PC-9 (cell line): Measurements from ENCODE around the gene VPS13D. TPM values are rescaled to one million over a fixed set of nuclear protein-coding genes. Genes with fewer than 3 reads are reported as not detected.

Experiments
- BruUV-seq: library from RNA; stranded (reverse); fragments of 400-500 nt; replicated peaks from 2 replicates; lab custom pipeline; 2021; lab: Mats Ljungman, UMichigan
- CTCF ChIA-PET: fragments of 300-600 bp; sonication (Branson Sonifier 250); formaldehyde crosslinking; loops from one replicate; lab custom pipeline; 2022; ENCODE audit warnings: antibody characterized with exemption; lab: Charles Lee
- POLR2A ChIA-PET: fragments of 300-600 bp; sonication (Branson Sonifier 250); formaldehyde crosslinking; loops from one replicate; lab custom pipeline; 2022; ENCODE audit warnings: antibody characterized with exemption; ENCODE audit not compliant: unreplicated experiment; lab: Charles Lee
- DNase-seq, 2 experiments: peaks; one replicate each; pipeline versions ENCODE4 v3.0.0 to v3.0.0-alpha.2; 2015 to 2022; ENCODE audit warnings: mixed read lengths in 1 of 2
- H2AFZ ChIP-seq: fragments of 200-600 bp; sonication (generic); 2 replicates; pipeline ENCODE4 v1.8.1; 2017; ENCODE audit warnings: antibody characterized with exemption
- H3F3A ChIP-seq: fragments of 200-600 bp; sonication (generic); 2 replicates; pipeline ENCODE4 v1.8.1; 2017; ENCODE audit warnings: antibody characterized with exemption, mild to moderate bottlenecking, low read depth; ENCODE audit not compliant: insufficient read depth
- H3K27ac ChIP-seq: fragments of 200-600 bp; sonication (generic); 2 replicates; pipeline ENCODE4 v1.6.1; 2016; ENCODE audit warnings: mixed run types
- H3K27me3 ChIP-seq: fragments of 200-600 bp; sonication (generic); 2 replicates; pipeline ENCODE4 v1.6.1; 2016; ENCODE audit warnings: low read depth, mixed run types; ENCODE audit not compliant: insufficient read depth
- H3K36me3 ChIP-seq: fragments of 200-600 bp; sonication (generic); 2 replicates; pipeline ENCODE4 v1.6.1; 2016; ENCODE audit warnings: low read depth, mixed run types
- H3K4me1 ChIP-seq: fragments of 200-600 bp; sonication (generic); replicated peaks from 2 replicates; pipeline ENCODE4 v1.6.1; 2016; ENCODE audit warnings: mixed run types; ENCODE audit not compliant: insufficient read depth
- H3K4me2 ChIP-seq: fragments of 200-600 bp; sonication (generic); 2 replicates; pipeline ENCODE4 v1.6.1; 2017; ENCODE audit warnings: mixed run types
- H3K4me3 ChIP-seq: fragments of 200-600 bp; sonication (generic); 2 replicates; pipeline ENCODE4 v1.6.1; 2016; ENCODE audit warnings: mixed run types
- H3K79me2 ChIP-seq: fragments of 200-600 bp; sonication (generic); 2 replicates; pipeline ENCODE4 v1.6.1; 2017; ENCODE audit warnings: low read depth, mixed run types
- H3K9me2 ChIP-seq: fragments of 200-600 bp; sonication (generic); 2 replicates; pipeline ENCODE4 v1.8.1; 2017; ENCODE audit warnings: mild to moderate bottlenecking; ENCODE audit not compliant: insufficient read depth
- H3K9me3 ChIP-seq: fragments of 200-600 bp; sonication (generic); 2 replicates; pipeline ENCODE4 v1.8.1; 2016; ENCODE audit warnings: low read depth; ENCODE audit not compliant: insufficient read depth
- H4K20me1 ChIP-seq: fragments of 200-600 bp; sonication (generic); 2 replicates; pipeline ENCODE4 v1.8.1; 2017; ENCODE audit not compliant: insufficient read depth
- CTCF ChIP-seq: fragments of 200-600 bp; sonication (generic); conservative IDR thresholded peaks from 2 replicates; pipeline ENCODE4 v1.6.1; 2017; ENCODE audit warnings: mixed run types, antibody characterized with exemption, mild to moderate bottlenecking, moderate library complexity
- EZH2 ChIP-seq: fragments of 200-600 bp; sonication (generic); IDR thresholded peaks from 2 replicates; pipeline ENCODE4 v1.8.0; 2017; ENCODE audit warnings: antibody characterized with exemption, low read depth
- intact Hi-C: fragments of 100-400 bp; cut with micrococcal nuclease; formaldehyde crosslinking; loops from one replicate; pipeline ENCODE4 v1.10.0; 2022; ENCODE audit not compliant: unreplicated experiment
- total RNA-seq: library from RNA; stranded (reverse); gene quantifications from 2 replicates; pipeline ENCODE4 v1.2.3, GENCODE V29; 2021

Gene VPS13D
- total RNA-seq, 1 experiment from 2014 or later: 36.2 TPM

GRCh38 chr1:12208271-12208670 is 21.6 kb upstream of the VPS13D start:
- TF ChIP-seq EZH2: no peak
- no peak for TF ChIP-seq CTCF
- BruUV-seq: no TSS peak
- Histone ChIP-seq H3K9me3 (no peaks in the 10 kb centered on the region), H2AFZ (no peak overlapping the region), H3K27me3 (no peaks in the 10 kb centered on the region), H3K4me3 (no peak overlapping the region), H3K4me2 (no peak overlapping the region), H3F3A (no peaks in the 10 kb centered on the region), H3K36me3 (no peaks in the 10 kb centered on the region), H3K79me2 (no peaks in the 10 kb centered on the region), H3K4me1 (no peaks in the 10 kb centered on the region), H4K20me1 (no peaks in the 10 kb centered on the region), H3K9me2 (no peaks in the 10 kb centered on the region), H3K27ac (no peak overlapping the region)
- intact Hi-C loops: loop anchor here (10.0 kb wide), 1 partner anchor 373 kb away; no protein-coding TSS in a partner anchor
- ChIA-PET CTCF (interaction anchor here (0.7 kb wide), 1 partner anchor 19 kb away, joined by 3 read pairs; no protein-coding TSS in a partner anchor), POLR2A (no interaction called here)
- no peak for DNase-seq

GRCh38 chr1:12208764-12209494 is 20.9 kb upstream of the VPS13D start:
- H3K27ac ChIP-seq: no peak overlapping the region
- H3K9me3 ChIP-seq: no peaks in the 10 kb centered on the region
- no peak overlapping the region for H3K4me3 ChIP-seq
- H3K4me2 ChIP-seq: no peak overlapping the region
- H3K9me2 ChIP-seq: no peaks in the 10 kb centered on the region
- no peaks in the 10 kb centered on the region for H3K4me1 ChIP-seq
- no peaks in the 10 kb centered on the region for H3K79me2 ChIP-seq
- H3K27me3 ChIP-seq: no peaks in the 10 kb centered on the region
- H3F3A ChIP-seq: no peaks in the 10 kb centered on the region
- intact Hi-C loops: loop anchor here (1.0 to 10.0 kb wide), 2 partner anchors 84 to 374 kb away; no protein-coding TSS in a partner anchor
- no peaks in the 10 kb centered on the region for H3K36me3 ChIP-seq
- H4K20me1 ChIP-seq: no peaks in the 10 kb centered on the region
- TF ChIP-seq EZH2 (no peak), CTCF (peak; percentile 89)
- CTCF ChIA-PET: interaction anchor here (0.6 to 0.7 kb wide), 2 partner anchors 19 to 104 kb away, joined by 3 read pairs; no protein-coding TSS in a partner anchor
- POLR2A ChIA-PET: no interaction called here
- peak in 1 of 2 experiments; percentile 80 for DNase-seq
- BruUV-seq: no TSS peak
- no peak overlapping the region for H2AFZ ChIP-seq

GRCh38 chr1:12209495-12209832 is 20.4 kb upstream of the VPS13D start:
- Histone ChIP-seq H3K36me3 (no peaks in the 10 kb centered on the region), H3K4me3 (no peak overlapping the region), H3K9me2 (no peaks in the 10 kb centered on the region), H3K9me3 (no peaks in the 10 kb centered on the region), H4K20me1 (no peaks in the 10 kb centered on the region), H3K4me1 (no peaks in the 10 kb centered on the region), H3K27ac (no peak overlapping the region), H3K4me2 (no peak overlapping the region), H3F3A (no peaks in the 10 kb centered on the region), H2AFZ (no peak overlapping the region), H3K27me3 (no peaks in the 10 kb centered on the region), H3K79me2 (no peaks in the 10 kb centered on the region)
- BruUV-seq: no TSS peak
- TF ChIP-seq CTCF (no peak), EZH2 (no peak)
- ChIA-PET CTCF (no interaction called here), POLR2A (no interaction called here)
- intact Hi-C loops: loop anchor here (1.0 to 10.0 kb wide), 2 partner anchors 84 to 375 kb away; no protein-coding TSS in a partner anchor
- no peak for DNase-seq
